Measurements from ENCODE around the gene LCN6.
A peak's percentile ranks its signal among the peaks of the same experiment; 100 is the strongest.
"Not testable (repeated sequence)": the region's sequence is repeated elsewhere in the genome, so short reads cannot be mapped to it uniquely, and the experiment has no call there.

LCN6 gene

GRCh38 chr9:136784249-136784996 lies 36.1 kb upstream of the LCN6 start:
- DNase-seq (ENCODE audit: low spot score) = no peak

GRCh38 chr9:136782452-136782851 lies 34.1 kb upstream of the LCN6 start:
- DNase-seq (ENCODE audit: low spot score) = no peak

- DNase-seq (ENCODE audit: low spot score) = no peak
Measured at GRCh38 chr9:136779808-136780207, 31.5 kb upstream of the LCN6 start.

- DNase-seq (ENCODE audit: low spot score) = no peak
Measured at GRCh38 chr9:136777359-136777758, 29.0 kb upstream of the LCN6 start.

- no peak for DNase-seq (ENCODE audit: low spot score)
Measured at GRCh38 chr9:136776947-136777346, 28.6 kb upstream of the LCN6 start.

GRCh38 chr9:136775191-136775590 lies 26.9 kb upstream of the LCN6 start:
- DNase-seq (ENCODE audit: low spot score) = no peak

GRCh38 chr9:136774416-136775045 lies 26.2 kb upstream of the LCN6 start:
- no peak for DNase-seq (ENCODE audit: low spot score)

GRCh38 chr9:136773386-136774044 lies 25.2 kb upstream of the LCN6 start:
- peak; percentile 39 for DNase-seq (ENCODE audit: low spot score)

GRCh38 chr9:136771907-136772415 lies 23.6 kb upstream of the LCN6 start:
- no peak for DNase-seq (ENCODE audit: low spot score)

- peak; percentile 78 for DNase-seq (ENCODE audit: low spot score)
Measured at GRCh38 chr9:136769710-136770191, 21.4 kb upstream of the LCN6 start.

GRCh38 chr9:136766410-136767120 lies 18.2 kb upstream of the LCN6 start:
- not testable (repeated sequence) for DNase-seq (ENCODE audit: low spot score)

GRCh38 chr9:136765745-136766409 lies 17.6 kb upstream of the LCN6 start:
- DNase-seq (ENCODE audit: low spot score) = not testable (repeated sequence)

- DNase-seq (ENCODE audit: low spot score) = no peak
Measured at GRCh38 chr9:136765041-136765440, 16.7 kb upstream of the LCN6 start.

- DNase-seq (ENCODE audit: low spot score) = no peak
Measured at GRCh38 chr9:136764301-136764891, 16.1 kb upstream of the LCN6 start, which contains the start of gene LCN15. LCN15 (minus strand) TSS chr9:136764518; CDS start chr9:136764488, 30 bp downstream.

- DNase-seq (ENCODE audit: low spot score) = no peak
Measured at GRCh38 chr9:136763649-136764035, 15.3 kb upstream of the LCN6 start.

- no peak for DNase-seq (ENCODE audit: low spot score)
Measured at GRCh38 chr9:136762915-136763648, 14.8 kb upstream of the LCN6 start.

GRCh38 chr9:136762221-136762691 lies 13.9 kb upstream of the LCN6 start:
- DNase-seq (ENCODE audit: low spot score) = no peak

GRCh38 chr9:136761545-136761981 lies 13.2 kb upstream of the LCN6 start:
- no peak for DNase-seq (ENCODE audit: low spot score)

GRCh38 chr9:136760834-136761544 lies 12.7 kb upstream of the LCN6 start:
- peak; percentile 85 for DNase-seq (ENCODE audit: low spot score)
